Measurements from ENCODE around the gene NXF3. TPM values are rescaled to one million over a fixed set of nuclear protein-coding genes. Genes with fewer than 3 reads are reported as not detected.

Gene NXF3
- total RNA-seq, 1 experiment from 2014 or later, result not detected

- Histone ChIP-seq H3K56ac (ENCODE audit: insufficient read length, low read depth, low read length) (no peak overlapping the region), H3K18ac (ENCODE audit: insufficient read length, low read depth, low read length) (no peak overlapping the region), H2BK120ac (ENCODE audit: low read depth, low read length, poor library complexity, severe bottlenecking) (no peak overlapping the region), H2BK15ac (ENCODE audit: low read depth, low read length) (no peak overlapping the region), H3K27me3 (ENCODE audit: insufficient read depth, low read length) (no peaks in the 10 kb centered on the region), H4K8ac (replicated peaks; ENCODE audit: insufficient read length, low read depth, low read length) (no peak overlapping the region), H3K23me2 (ENCODE audit: insufficient read length, low read depth, low read length, poor library complexity, severe bottlenecking) (no peaks in the 10 kb centered on the region), H3K79me1 (ENCODE audit: insufficient read depth, low read depth, low read length, poor library complexity, severe bottlenecking) (no peaks in the 10 kb centered on the region), H2BK5ac (ENCODE audit: insufficient read length, low read length) (no peak overlapping the region), H4K5ac (ENCODE audit: insufficient read length, low read depth, low read length) (no peak overlapping the region), H2BK12ac (ENCODE audit: insufficient read length, low read depth, low read length) (no peak overlapping the region), H3K27ac (ENCODE audit: insufficient read length, low read depth, low read length) (no peak overlapping the region), H3K4me1 (ENCODE audit: insufficient read depth, low read length) (no peaks in the 10 kb centered on the region), H3K9me3 (ENCODE audit: control insufficient read depth, low read depth, low read length) (peaks cover 36% of the 10 kb centered on the region), H3K4ac (ENCODE audit: low read depth, low read length) (no peak overlapping the region), H3K23ac (ENCODE audit: insufficient read length, low read depth, low read length) (no peak overlapping the region), H3K79me2 (ENCODE audit: insufficient read depth, low read length) (no peaks in the 10 kb centered on the region), H4K91ac (ENCODE audit: insufficient read length, low read depth, low read length) (no peak overlapping the region), H4K20me1 (ENCODE audit: control insufficient read depth, insufficient read depth, insufficient read length) (no peaks in the 10 kb centered on the region), H3K4me2 (ENCODE audit: insufficient read depth, insufficient read length, low read length) (no peak overlapping the region), H2BK20ac (ENCODE audit: low read depth, low read length, poor library complexity, severe bottlenecking) (no peak overlapping the region), H3K14ac (ENCODE audit: insufficient read depth, low read length) (no peak overlapping the region), H3T11ph (ENCODE audit: low read length) (no peak overlapping the region), H2AFZ (ENCODE audit: low read length) (no peak overlapping the region), H2AK5ac (ENCODE audit: insufficient read length, low read length) (no peak overlapping the region), H3K9ac (ENCODE audit: extremely low read depth, insufficient read length, low read length) (no peak overlapping the region)
- peaks cover 72 to 77% of the 10 kb centered on the region in 2 experiments for H3K9me3 Mint-ChIP-seq
- H3K4me3 Mint-ChIP-seq, result no peak overlapping the region
- peaks cover 4 to 6% of the 10 kb centered on the region in 2 experiments for H3K4me1 Mint-ChIP-seq
- peaks cover 0 to 5% (median 5%) of the 10 kb centered on the region in 3 experiments; a peak in 4 of 7 replicates for H3K36me3 Mint-ChIP-seq (ENCODE audit: insufficient read depth in 1 of 3, low read depth in 3 of 3)
- H3K27me3 Mint-ChIP-seq (ENCODE audit: low read depth), result no peaks in the 10 kb centered on the region; the same call in 1 of the 2 replicates
- no peak for DNase-seq
- H3K27ac Mint-ChIP-seq, result no peak overlapping the region
- no peak for TF ChIP-seq CTCF (conservative IDR thresholded peaks at IDR 0.05)
Measured at GRCh38 chrX:103124284-103124683, 31.3 kb upstream of the NXF3 start.
